Activated CD4-positive, alpha-beta T cell treated with anti-CD3 and anti-CD28 coated beads, Interleukin-2, amount 10 ng/mL, durations not matched to agents 7 days and 5 days (primary cell): ENCODE data around the gene OR5A1. TPM values are rescaled to one million over a fixed set of nuclear protein-coding genes. Genes with fewer than 3 reads are reported as not detected.

Experiments
- total RNA-seq, 2 experiments: library from RNA; stranded (reverse); gene quantifications; one replicate each; pipeline ENCODE4 v1.2.3, GENCODE V29; 2021

The OR5A1 gene
- total RNA-seq, 2 experiments from 2014 or later, result not detected

Other genes with a start within 250 kb of the OR5A1 start
- gene MPEG1, start 223.5 kb upstream of the OR5A1 start, total RNA-seq, result not detected
- not detected for gene OR5AN1, start 77.6 kb upstream of the OR5A1 start, total RNA-seq
- not detected for gene OR5A2, start 10.1 kb upstream of the OR5A1 start, total RNA-seq
- gene OR4D6, start 20.5 kb downstream of the OR5A1 start, total RNA-seq, result not detected
- gene OR4D10, start 36.8 kb downstream of the OR5A1 start, total RNA-seq, result not detected
- gene OR4D11, start 67.1 kb downstream of the OR5A1 start, total RNA-seq, result not detected
- gene OR4D9, start 75.1 kb downstream of the OR5A1 start, total RNA-seq, result not detected
- 10 to 100 TPM; 36.4 to 43.6 TPM for gene OSBP, start 179.3 kb downstream of the OR5A1 start, total RNA-seq
- gene PATL1, start 232.6 kb downstream of the OR5A1 start, total RNA-seq, result 10 to 100 TPM; 47.2 to 59.6 TPM